ENCODE results near the gene ZHX3. TPM values are rescaled to one million over a fixed set of nuclear protein-coding genes. Genes with fewer than 3 reads are reported as not detected.
A peak's percentile ranks its signal among the peaks of the same experiment; 100 is the strongest.

Gene ZHX3
- total and polyA plus RNA-seq, 2 of the 4 experiments (the other 2 are of a cell fraction): 25.0 to 28.0 TPM

DNA sequence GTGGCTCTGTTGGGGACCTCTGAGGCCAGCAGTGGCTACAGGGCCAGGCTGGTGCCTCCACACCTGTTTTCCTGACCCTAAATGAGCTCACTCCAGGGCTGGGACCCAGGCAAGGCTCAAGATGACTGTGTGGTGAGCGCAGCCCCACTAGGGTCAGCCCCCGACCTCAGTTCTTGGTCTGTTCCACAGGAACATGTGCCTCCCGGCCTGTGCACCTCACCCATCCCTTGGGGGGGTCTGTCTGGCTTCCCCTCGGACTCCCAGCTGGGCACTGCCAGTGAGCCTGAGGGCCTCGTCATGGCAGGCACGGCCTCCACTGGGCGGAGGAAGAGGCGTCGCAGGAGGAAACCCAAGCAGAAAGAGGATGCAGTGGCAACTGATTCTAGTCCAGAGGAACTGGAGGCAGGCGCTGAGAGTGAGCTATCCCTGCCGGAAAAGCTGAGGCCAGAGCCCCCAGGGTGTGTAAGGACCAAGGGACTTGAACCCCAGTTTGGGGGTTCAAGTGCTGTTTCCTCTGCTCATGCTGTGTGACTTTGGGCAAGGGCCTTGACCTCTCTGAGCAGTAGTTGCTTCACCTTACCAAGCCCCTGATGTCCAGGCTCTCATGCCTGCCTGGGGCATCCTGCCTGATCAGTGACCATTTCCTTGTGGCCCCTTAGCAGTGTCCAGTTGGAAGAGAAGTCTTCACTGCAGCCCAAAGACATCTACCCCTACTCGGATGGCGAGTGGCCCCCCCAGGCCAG lies 31.1 kb upstream of the ZHX3 start:
- no TSS peak for BruUV-seq (replicated peaks)
- no peak overlapping the region for H3K27ac ChIP-seq (ENCODE audit: insufficient read depth, low read length)
- in situ Hi-C loops (cut with MboI; ENCODE audit: low sequenced_read_pairs) (loop anchor here (10.0 kb wide), 1 partner anchor 374 kb away; no protein-coding TSS in a partner anchor), intact Hi-C loops (cut with micrococcal nuclease) (loop anchor here (10.0 kb wide), 1 partner anchor 346 kb away; no protein-coding TSS in a partner anchor), dilution Hi-C loops (cut with HindIII; ENCODE audit: low sequenced_read_pairs, unreplicated experiment) (no loop called here)
- no peak overlapping the region for H2BK15ac ChIP-seq (ENCODE audit: low read depth, low read length)
- no peak overlapping the region for H2AK5ac ChIP-seq (ENCODE audit: low read depth, low read length)
- H3K23ac ChIP-seq (ENCODE audit: low read depth, low read length): no peak overlapping the region
- H3K4me1 ChIP-seq (ENCODE audit: control insufficient read depth, insufficient read depth, low read length): peaks cover 6% of the 10 kb centered on the region; the same call in 1 of the 2 replicates
- no peak overlapping the region; the same call in 1 of the 2 replicates for H3K4ac ChIP-seq (ENCODE audit: low read depth, low read length)
- no peak overlapping the region for H2BK20ac ChIP-seq (ENCODE audit: low read depth, low read length)
- ChIA-PET CTCF (no interaction called here), POLR2A (ENCODE audit: unreplicated experiment) (no interaction called here)
- no peaks in the 10 kb centered on the region for H4K20me1 ChIP-seq (ENCODE audit: insufficient read depth, low read length)
- H3K9me3 ChIP-seq (ENCODE audit: control insufficient read depth, insufficient read depth, low read length): no peaks in the 10 kb centered on the region
- TF ChIP-seq MAZ (IDR thresholded peaks at IDR 0.05; ENCODE audit: borderline replicate concordance, low read depth, low read length) (no peak), CTCF (conservative IDR thresholded peaks at IDR 0.05; ENCODE audit: low read depth, low read length) (no peak), RFX5 (IDR thresholded peaks at IDR 0.05; ENCODE audit: low read depth, low read length) (no peak), POLR2A (IDR thresholded peaks at IDR 0.05; ENCODE audit: low read depth, low read length) (no peak), BHLHE40 (IDR thresholded peaks at IDR 0.05; ENCODE audit: low read depth, low read length) (no peak), SMC3 (IDR thresholded peaks at IDR 0.05; ENCODE audit: low read depth, low read length) (no peak), MXI1 (IDR thresholded peaks at IDR 0.05; ENCODE audit: borderline replicate concordance, low read depth, low read length) (no peak), CHD1 (IDR thresholded peaks at IDR 0.05; ENCODE audit: low read depth, low read length) (no peak), MAFK (IDR thresholded peaks at IDR 0.05; ENCODE audit: low read depth, low read length) (no peak), ELK1 (IDR thresholded peaks at IDR 0.05; ENCODE audit: borderline replicate concordance, low read depth, low read length) (no peak), NFE2L2 (IDR thresholded peaks at IDR 0.05; ENCODE audit: low read depth, low read length) (no peak), FOS (IDR thresholded peaks at IDR 0.05; ENCODE audit: low read depth, low read length) (no peak), RCOR1 (IDR thresholded peaks at IDR 0.05; ENCODE audit: insufficient replicate concordance, low read length) (no peak), RAD21 (IDR thresholded peaks at IDR 0.05; ENCODE audit: low read length) (no peak), CEBPB (IDR thresholded peaks at IDR 0.05; ENCODE audit: low read depth, low read length) (no peak)
- H3K4me2 ChIP-seq (ENCODE audit: low read depth, low read length): no peak overlapping the region
- WGBS, 2 experiments (ENCODE audit: extremely low coverage in 2 of 2, insufficient read length in 1 of 2): 94% methylated on average over 7 of the region's 13 CpGs; no CpG with 5 or more reads in 1 of the 2 experiments
- no peak overlapping the region for H4K8ac ChIP-seq (ENCODE audit: low read depth in 2 of 2, low read length in 2 of 2)
- no peak for DNase-seq
- H3K36me3 ChIP-seq (ENCODE audit: control insufficient read depth, insufficient read depth, low read length): no peaks in the 10 kb centered on the region; the same call in 1 of the 2 replicates
- no peak for ATAC-seq (ENCODE audit: low read depth)
- no peaks in the 10 kb centered on the region for H3K27me3 ChIP-seq (ENCODE audit: control insufficient read depth, insufficient read depth, low read length)
- no peak overlapping the region for H3K4me3 ChIP-seq (ENCODE audit: insufficient read depth, low read depth, low read length)
- peak overlapping the region; percentile 48 for H2AK9ac ChIP-seq (replicated peaks; ENCODE audit: low read depth, low read length, poor library complexity)
- peak overlapping the region; percentile 37 for H2AFZ ChIP-seq (replicated peaks; ENCODE audit: low read length, poor library complexity)
- H3K9ac ChIP-seq (ENCODE audit: low read depth, low read length): no peak overlapping the region
- H2BK5ac ChIP-seq (ENCODE audit: low read depth, low read length, poor library complexity, severe bottlenecking): no peak overlapping the region
- no peak overlapping the region for H3K56ac ChIP-seq (ENCODE audit: extremely low read depth, insufficient read depth, low read length)
- no peaks in the 10 kb centered on the region; the same call in 1 of the 2 replicates for H3K9me1 ChIP-seq (ENCODE audit: insufficient read depth, low read length)
- no peaks in the 10 kb centered on the region for H3K79me1 ChIP-seq (ENCODE audit: low read depth in 1 of 2, low read length in 2 of 2)
- H4K5ac ChIP-seq (ENCODE audit: low read depth, low read length): no peak overlapping the region
- H3K18ac ChIP-seq (ENCODE audit: low read depth, low read length): no peak overlapping the region
- no peak overlapping the region for H2BK120ac ChIP-seq (ENCODE audit: low read depth, low read length)
- H4K91ac ChIP-seq (ENCODE audit: insufficient read depth, low read depth, low read length): no peak overlapping the region
- H3K14ac ChIP-seq (replicated peaks; ENCODE audit: low read depth, low read length): no peak overlapping the region
